GM19328 (cell line): ENCODE data around the gene TTC13.
"Not testable (repeated sequence)": the region's sequence is repeated elsewhere in the genome, so short reads cannot be mapped to it uniquely, and the experiment has no call there.

Source experiments
- ATAC-seq: cut with Tn5 transposase; IDR thresholded peaks from one replicate; pipeline ENCODE4 v1.9.1; 2021; ENCODE audit warnings: mild to moderate bottlenecking, moderate library complexity; ENCODE audit not compliant: unreplicated experiment

Gene TTC13

DNA sequence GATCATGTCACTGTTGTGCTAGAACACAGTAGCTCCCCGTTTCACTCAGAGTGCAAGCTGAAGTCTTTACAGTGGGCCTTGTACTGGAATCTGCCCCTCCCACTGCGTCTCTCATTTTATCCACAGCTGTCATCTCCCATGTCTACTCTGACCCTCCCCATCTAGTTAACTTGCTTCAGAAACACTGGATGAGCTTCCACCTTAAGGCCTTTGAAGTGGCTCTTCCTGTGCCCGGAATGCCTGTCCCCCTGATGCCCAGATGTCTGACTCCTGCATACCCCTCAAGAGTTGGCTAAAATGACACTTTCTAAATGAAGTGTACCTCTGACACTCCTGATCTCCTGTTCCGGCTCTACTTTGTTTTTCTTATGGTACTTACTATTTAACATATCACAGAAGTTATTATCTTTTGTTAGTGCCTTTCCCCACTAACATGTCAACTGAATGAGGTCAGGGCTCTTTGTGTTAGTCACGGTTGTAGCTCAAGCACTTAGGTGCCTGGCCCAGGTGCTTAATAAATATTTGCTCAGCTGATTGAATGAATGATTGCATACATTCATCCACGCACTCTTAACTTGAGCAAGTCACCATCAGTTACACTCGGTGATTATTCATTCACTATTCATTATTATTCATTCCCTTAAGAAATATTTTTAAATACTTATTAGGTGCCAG is 13.6 kb upstream of the TTC13 start:
- no peak for ATAC-seq

- ATAC-seq = no peak
These were observed 8.8 kb upstream of the TTC13 start for GRCh38 chr1:230987448-230987847.

DNA sequence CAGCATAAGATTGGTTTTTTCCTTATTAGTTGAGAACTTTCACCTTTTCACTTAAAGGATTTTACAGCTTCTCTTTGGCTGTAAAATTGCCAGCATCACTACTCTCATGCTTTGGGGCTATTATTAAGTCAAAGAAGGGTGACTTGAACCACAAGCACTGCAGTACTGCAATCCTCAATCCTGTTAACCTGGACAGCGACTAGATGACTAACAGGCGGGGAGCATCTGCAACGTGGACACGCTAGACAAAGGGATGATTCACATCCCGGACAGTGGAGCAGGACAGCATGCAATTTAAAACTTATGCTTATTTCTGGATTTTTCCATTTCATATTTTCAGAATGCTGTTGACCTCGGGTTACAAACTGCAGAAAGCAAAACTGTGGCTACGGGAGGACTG is 8.3 kb upstream of the TTC13 start:
- ATAC-seq = no peak

DNA sequence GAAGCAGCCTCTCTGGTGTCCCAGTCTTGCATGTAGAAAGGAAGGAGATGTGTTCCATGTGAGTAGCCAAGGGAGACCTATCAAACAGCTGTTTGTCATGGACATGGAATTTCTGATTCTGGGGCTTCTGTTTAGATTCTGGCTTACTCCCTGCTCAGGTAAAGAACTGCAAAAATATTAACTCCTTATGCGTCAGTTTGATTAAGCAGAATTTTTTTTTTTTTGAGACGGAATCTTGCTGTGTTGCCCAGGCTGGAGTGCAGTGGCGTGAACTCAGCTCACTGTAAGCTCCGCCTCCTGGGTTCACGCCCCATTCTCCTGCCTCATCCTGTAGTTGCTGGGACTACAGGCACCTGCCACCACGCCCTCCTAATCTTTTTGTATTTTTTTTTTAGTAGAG is 7.0 kb upstream of the TTC13 start:
- no peak for ATAC-seq

- not testable (repeated sequence) for ATAC-seq
These were observed 6.2 kb upstream of the TTC13 start for GRCh38 chr1:230984622-230985515.

DNA sequence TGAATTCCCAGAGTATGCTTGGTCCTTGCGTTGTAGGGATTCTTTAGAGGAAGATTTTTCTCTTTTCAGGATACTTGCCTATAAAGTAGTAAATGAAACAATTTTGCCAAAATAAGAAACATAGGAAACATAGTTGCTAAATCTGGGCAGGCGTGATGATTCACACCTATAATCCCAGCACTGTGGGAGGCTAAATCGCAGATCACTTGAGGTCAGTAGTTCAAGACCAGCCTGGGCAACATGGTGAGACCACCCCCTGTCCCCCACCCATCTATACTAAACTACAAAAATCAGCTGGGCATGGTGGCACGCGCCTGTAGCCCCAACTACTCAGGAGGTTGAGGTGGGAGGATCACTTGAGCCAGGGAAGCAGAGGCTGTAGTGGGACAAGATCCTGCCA is 5.2 kb upstream of the TTC13 start:
- no peak for ATAC-seq

DNA sequence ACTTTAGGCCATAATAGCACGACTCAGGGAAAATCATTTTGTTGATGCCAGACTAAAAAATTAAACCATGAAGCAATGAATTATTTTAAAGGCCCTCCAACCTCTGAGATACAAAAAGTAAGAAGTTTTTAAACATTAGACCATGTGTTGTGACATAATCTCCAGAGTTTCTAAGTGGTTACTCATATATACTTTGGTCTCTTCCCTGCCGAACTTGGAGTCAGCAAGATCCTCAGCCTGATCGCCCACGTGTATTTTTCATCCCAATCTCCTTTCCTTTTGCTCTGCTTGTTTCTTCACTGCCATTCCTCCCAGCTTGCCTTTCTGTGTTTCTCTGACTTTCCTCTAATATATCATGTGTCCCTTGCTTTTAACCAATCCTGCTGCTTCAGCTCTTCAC is 4.0 kb upstream of the TTC13 start:
- no peak for ATAC-seq

DNA sequence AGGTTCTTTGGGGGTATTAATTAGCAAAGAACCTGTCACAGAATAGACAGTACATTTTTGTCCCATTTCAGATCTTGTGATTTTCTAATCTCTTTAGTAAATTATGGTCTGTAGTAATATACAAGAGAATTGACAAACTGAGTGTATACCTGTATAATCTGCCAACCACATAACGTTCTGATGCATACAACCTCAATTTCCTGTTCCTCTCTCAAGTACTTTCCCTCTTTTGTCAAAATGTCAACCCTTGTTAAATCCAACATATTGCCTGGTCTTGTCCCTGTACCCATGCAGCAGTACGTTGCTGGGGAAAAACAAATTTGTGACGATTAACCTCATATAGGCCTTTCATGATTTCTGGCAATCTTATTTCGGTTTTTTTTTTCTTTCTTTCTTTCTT is 1.3 kb upstream of the TTC13 start:
- ATAC-seq = no peak

GRCh38 chr1:230979389-230979716 is 692 bp upstream of the TTC13 start:
- ATAC-seq = no peak

- ATAC-seq = peak; percentile 4
These were observed 735 bp downstream of the TTC13 start for GRCh38 chr1:230977761-230978490.

- no peak for ATAC-seq
These were observed 1.6 kb downstream of the TTC13 start for GRCh38 chr1:230976825-230977747.

DNA sequence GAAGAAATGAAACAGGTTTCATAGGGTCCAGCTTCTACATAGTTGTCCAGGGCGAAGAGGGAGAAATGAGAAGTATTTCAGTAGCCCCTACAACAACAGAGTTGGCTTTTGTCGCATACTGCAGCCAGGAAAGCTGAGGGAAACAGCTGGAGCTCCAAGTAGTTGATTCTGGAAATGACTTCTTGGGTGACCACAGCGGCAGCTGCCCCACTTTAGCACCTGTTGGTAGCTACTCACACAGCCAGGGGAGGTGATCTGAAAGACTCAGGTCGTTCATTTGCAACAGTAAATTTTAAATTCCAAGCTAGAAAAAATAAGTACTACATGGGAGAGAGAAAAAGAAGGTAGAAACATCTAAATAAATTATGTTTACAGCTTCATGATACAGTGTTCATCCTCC is 2.3 kb downstream of the TTC13 start:
- ATAC-seq = no peak

GRCh38 chr1:230975636-230976035 is 3.0 kb downstream of the TTC13 start:
- no peak for ATAC-seq

DNA sequence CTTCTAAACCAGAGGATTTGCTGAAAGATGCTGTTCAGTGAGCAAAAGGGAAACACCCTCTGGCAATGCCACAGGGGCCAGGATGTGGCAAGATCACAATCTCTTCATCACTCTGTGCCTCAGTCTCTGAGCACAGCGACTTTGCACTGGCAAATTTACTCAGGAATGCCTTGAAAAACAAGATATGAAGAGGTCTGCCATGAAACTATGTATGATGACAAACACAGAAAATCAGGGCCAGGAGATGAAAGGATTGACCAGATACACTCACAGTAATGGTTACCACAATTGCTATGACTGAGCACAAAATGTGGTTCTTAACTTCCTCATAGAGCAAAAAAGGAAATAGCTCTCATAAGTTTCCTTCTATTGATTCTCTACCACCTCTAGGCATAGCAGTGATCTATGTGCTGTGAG is 5.8 kb downstream of the TTC13 start:
- peak; percentile 75 for ATAC-seq

GRCh38 chr1:230971771-230972170 is 6.9 kb downstream of the TTC13 start:
- no peak for ATAC-seq

- no peak for ATAC-seq
These were observed 8.2 kb downstream of the TTC13 start for GRCh38 chr1:230970432-230970831.

DNA sequence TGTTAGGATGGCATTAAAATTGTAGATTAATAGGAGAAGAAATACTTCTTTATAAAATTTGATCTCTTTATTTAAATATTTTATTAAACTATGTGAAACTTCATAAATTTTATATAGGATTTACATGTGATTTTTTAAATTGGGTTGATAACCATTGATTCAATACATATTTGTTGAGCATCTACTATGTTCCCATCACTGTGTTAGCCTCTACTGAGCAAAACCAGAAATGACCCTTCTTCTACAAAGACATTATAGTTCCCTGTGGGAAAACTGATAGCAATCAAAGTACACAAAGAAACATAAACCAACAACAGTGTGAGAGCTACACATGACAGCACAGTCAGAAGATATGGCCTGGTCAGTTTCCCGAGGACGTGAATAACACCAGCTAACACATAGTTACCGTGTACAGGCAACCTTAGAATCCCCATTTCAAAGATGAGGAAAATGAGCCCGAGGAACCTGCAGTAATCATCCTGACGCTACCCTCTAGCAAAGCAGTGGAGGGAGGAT is 12.2 kb downstream of the TTC13 start:
- ATAC-seq = no peak

GRCh38 chr1:230965535-230965934 is 13.1 kb downstream of the TTC13 start:
- ATAC-seq = no peak

DNA sequence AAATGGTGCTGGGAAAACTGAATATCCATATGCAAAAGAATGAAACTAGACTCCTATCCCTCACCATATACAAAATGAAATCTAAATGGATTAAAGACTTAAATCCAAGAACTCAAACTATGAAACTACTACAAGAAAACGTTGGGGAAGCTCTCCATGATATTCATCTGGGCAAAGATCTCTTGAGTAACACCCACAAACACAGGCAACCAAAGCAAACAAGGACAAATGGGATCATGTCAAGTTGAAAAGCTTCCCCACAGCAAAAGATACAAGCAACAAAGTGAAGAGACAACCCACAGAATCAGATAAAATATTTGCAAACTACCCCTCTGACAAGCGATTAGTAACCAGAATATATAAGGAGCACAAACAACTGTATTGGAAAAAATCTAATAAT is 13.8 kb downstream of the TTC13 start:
- no peak for ATAC-seq

DNA sequence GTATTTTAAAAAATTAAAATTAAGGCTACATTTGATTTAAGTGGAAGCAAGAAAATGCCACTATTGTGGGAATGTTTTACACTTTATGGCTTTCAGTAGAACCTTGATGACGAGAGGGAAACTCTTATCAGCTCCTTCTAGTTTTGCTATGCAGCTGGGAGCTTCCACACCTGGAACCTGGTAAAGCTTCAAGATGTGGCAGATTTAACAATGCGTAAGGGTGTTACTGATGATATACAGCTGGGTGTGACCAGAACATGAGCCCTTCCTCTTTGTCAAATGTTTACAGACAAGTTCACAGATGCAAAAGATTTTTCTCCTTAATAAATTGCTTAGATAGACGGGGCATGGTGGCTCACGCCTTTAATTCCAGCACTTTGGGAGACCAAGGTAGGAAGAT is 20.3 kb downstream of the TTC13 start:
- ATAC-seq = no peak

GRCh38 chr1:230957580-230957989 is 21.1 kb downstream of the TTC13 start:
- peak; percentile 92 for ATAC-seq
